Fibroblast of lung (primary cell): ENCODE data around the gene SH2D3C.

Experiments used
- EZH2 ChIP-seq: IDR thresholded peaks from 2 replicates; pipeline ENCODE4 v1.5.1; 2012; ENCODE audit warnings: low read length, control low read depth, mild to moderate bottlenecking; ENCODE audit errors: missing control alignments
- TF ChIP-seq, protein P1 (sequence below), 2 donors: IDR thresholded peaks in 1 of 2; conservative IDR thresholded peaks in 1 of 2; 1 replicate in 1 of 2; 2 replicates in 1 of 2; pipeline ENCODE4 v1.5.1; 2011 to 2012; ENCODE audit warnings: low read length in 2 of 2, control low read depth in 1 of 2, inconsistent platforms in 1 of 2, low read depth in 1 of 2, mild to moderate bottlenecking in 1 of 2

DNA sequence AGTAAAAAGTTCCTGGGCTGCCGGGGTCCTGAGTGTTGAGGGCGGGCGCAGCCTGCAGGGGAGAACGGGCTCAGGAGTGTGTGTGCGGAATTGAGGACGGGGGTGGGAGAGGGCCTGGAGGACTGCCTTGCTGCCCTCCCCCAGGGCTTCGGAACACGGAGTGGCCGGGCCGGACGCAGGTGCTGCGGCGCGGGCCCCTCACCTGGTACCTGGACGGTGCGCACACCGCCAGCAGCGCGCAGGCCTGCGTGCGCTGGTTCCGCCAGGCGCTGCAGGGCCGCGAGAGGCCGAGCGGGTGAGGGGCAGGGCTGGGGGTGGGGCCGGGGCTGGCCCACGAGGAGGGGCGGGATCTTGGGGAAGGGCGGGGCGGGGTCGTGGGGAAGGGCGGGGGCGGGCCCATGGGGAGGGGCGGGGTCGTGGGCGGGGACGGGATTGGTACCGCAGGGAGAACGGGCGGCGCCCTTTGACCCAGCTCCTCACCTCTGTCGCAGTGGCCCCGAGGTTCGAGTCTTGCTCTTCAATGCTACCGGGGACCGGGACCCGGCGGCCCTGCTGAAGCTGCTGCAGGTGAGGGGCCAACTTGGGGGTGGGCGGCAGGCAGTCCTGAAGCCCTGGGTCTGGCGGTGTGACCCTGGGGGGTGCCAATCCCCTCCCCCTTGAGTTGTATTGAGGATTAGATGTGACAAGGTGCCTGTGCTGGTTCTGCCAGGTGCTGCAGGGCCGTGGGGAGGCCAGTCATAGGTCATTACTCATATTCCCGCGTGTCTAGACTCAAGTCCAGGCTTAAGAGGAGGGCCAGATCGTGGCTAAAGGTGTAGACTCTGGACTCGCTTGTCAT, 31.3 kb upstream of the SH2D3C start:
- TF ChIP-seq, protein P1, sequence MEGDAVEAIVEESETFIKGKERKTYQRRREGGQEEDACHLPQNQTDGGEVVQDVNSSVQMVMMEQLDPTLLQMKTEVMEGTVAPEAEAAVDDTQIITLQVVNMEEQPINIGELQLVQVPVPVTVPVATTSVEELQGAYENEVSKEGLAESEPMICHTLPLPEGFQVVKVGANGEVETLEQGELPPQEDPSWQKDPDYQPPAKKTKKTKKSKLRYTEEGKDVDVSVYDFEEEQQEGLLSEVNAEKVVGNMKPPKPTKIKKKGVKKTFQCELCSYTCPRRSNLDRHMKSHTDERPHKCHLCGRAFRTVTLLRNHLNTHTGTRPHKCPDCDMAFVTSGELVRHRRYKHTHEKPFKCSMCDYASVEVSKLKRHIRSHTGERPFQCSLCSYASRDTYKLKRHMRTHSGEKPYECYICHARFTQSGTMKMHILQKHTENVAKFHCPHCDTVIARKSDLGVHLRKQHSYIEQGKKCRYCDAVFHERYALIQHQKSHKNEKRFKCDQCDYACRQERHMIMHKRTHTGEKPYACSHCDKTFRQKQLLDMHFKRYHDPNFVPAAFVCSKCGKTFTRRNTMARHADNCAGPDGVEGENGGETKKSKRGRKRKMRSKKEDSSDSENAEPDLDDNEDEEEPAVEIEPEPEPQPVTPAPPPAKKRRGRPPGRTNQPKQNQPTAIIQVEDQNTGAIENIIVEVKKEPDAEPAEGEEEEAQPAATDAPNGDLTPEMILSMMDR (conservative IDR thresholded peaks at IDR 0.05 in 1 of 2, IDR thresholded peaks at IDR 0.05 in 1 of 2; ENCODE audit: low read depth in 1 of 2, low read length in 2 of 2), result no peak
- no peak for TF ChIP-seq EZH2
